DOHH2 (cell line): ENCODE data around the gene ZNF280B.
"Not testable (repeated sequence)": the region's sequence is repeated elsewhere in the genome, so short reads cannot be mapped to it uniquely, and the experiment has no call there.

Experiments used
- EZH2phosphoT487 ChIP-seq: fragments of 200-600 bp; sonication (generic); IDR thresholded peaks from 2 replicates; pipeline ENCODE4 v1.6.1; 2017; ENCODE audit warnings: borderline replicate concordance, mild to moderate bottlenecking, antibody characterized with exemption, low read length, moderate library complexity, mixed read lengths
- TF ChIP-seq, protein P1 (sequence below): fragments of 200-600 bp; sonication (generic); IDR thresholded peaks from one replicate; pipeline ENCODE4 v1.5.1; 2014; ENCODE audit warnings: antibody characterized with exemption, mild to moderate bottlenecking, low read depth, low read length; ENCODE audit not compliant: poor library complexity, severe bottlenecking

DNA sequence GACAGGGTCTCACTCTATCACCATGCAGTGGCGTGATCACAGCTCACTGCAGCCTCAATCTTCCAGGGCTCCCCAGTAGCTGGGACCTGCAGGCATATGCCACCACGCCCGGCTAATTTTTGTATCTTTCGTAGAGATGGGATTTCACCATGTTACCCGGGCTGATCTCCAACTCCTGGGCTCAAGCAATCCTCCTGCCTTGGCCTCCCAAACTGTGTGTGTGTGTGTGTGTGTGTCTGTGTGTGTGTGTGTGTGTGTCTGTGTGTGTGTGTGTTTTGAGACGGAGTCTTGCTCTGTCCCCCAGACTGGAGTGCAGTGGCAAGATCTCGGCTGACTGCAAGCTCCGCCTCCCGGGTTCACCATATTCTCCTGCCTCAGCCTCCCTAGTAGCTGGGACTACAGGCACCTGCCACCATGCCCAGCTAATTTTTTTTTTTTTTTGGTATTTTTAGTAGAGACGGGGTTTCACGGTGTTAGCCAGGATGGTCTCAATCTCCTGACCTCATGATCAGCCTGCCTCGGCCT, 24.1 kb upstream of the ZNF280B start:
- TF ChIP-seq, protein P1, sequence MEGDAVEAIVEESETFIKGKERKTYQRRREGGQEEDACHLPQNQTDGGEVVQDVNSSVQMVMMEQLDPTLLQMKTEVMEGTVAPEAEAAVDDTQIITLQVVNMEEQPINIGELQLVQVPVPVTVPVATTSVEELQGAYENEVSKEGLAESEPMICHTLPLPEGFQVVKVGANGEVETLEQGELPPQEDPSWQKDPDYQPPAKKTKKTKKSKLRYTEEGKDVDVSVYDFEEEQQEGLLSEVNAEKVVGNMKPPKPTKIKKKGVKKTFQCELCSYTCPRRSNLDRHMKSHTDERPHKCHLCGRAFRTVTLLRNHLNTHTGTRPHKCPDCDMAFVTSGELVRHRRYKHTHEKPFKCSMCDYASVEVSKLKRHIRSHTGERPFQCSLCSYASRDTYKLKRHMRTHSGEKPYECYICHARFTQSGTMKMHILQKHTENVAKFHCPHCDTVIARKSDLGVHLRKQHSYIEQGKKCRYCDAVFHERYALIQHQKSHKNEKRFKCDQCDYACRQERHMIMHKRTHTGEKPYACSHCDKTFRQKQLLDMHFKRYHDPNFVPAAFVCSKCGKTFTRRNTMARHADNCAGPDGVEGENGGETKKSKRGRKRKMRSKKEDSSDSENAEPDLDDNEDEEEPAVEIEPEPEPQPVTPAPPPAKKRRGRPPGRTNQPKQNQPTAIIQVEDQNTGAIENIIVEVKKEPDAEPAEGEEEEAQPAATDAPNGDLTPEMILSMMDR, result not testable (repeated sequence)
- not testable (repeated sequence) for TF ChIP-seq EZH2phosphoT487
